ENCODE results near the gene TLNRD1.
A peak's percentile ranks its signal among the peaks of the same experiment; 100 is the strongest.

DNA sequence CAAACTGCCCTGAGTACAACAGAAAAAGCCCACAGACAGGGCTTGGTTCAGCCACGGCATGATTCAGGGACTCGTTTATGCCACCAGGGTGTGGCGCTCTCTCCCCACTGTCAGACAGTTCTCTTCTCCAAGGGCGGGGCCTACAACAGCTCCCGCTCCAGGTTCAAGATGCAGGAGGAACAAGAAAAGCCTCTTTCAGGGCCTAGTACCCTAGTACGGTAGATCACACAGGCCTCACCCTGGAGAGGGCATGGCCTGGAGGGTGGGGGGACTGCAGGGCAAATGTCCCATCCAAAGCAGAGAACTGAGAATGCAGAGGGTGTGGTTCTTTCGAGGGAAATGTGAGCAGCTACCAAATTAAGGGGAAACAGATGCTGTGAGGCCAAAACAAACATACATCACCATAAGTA, 23.1 kb upstream of the TLNRD1 start:
- TF ChIP-seq POLR2A (IDR thresholded peaks at IDR 0.05), result no peak
- TF ChIP-seq, protein P1, sequence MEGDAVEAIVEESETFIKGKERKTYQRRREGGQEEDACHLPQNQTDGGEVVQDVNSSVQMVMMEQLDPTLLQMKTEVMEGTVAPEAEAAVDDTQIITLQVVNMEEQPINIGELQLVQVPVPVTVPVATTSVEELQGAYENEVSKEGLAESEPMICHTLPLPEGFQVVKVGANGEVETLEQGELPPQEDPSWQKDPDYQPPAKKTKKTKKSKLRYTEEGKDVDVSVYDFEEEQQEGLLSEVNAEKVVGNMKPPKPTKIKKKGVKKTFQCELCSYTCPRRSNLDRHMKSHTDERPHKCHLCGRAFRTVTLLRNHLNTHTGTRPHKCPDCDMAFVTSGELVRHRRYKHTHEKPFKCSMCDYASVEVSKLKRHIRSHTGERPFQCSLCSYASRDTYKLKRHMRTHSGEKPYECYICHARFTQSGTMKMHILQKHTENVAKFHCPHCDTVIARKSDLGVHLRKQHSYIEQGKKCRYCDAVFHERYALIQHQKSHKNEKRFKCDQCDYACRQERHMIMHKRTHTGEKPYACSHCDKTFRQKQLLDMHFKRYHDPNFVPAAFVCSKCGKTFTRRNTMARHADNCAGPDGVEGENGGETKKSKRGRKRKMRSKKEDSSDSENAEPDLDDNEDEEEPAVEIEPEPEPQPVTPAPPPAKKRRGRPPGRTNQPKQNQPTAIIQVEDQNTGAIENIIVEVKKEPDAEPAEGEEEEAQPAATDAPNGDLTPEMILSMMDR (IDR thresholded peaks at IDR 0.05), result peak in 3 of 6 experiments; percentile 32 to 46 (median 42)

All from thyroid gland (tissue), 4 donors.